Prostate gland (tissue), 2 donors: ENCODE measurements around the gene LRIG2. TPM values are rescaled to one million over a fixed set of nuclear protein-coding genes. Genes with fewer than 3 reads are reported as not detected.

Source experiments
- DNase-seq: peaks from one replicate; pipeline ENCODE4 v3.0.0-alpha.2; 2019; ENCODE audit warnings: low spot score
- H3K27ac ChIP-seq, 2 donors: fragments of 200-600 bp; sonication (generic); 2 replicates each; pipeline ENCODE4 v1.5.1; 2017 to 2019
- H3K27me3 ChIP-seq: fragments of 200-600 bp; sonication (generic); replicated peaks from 2 replicates; pipeline ENCODE4 v1.5.1; 2019; ENCODE audit not compliant: insufficient read depth
- H3K36me3 ChIP-seq, 2 donors: fragments of 200-600 bp; sonication (generic); 1 replicate in 1 of 2; 2 replicates in 1 of 2; pipeline versions ENCODE4 v1.5.1 to v1.8.1; 2017 to 2019
- H3K4me1 ChIP-seq: fragments of 200-600 bp; sonication (generic); replicated peaks from 2 replicates; pipeline ENCODE4 v1.5.1; 2019
- H3K4me3 ChIP-seq, 2 donors: fragments of 200-600 bp; sonication (generic); 2 replicates each; pipeline ENCODE4 v1.5.1; 2017 to 2019
- H3K9me3 ChIP-seq: fragments of 200-600 bp; sonication (generic); 2 replicates; pipeline ENCODE4 v1.5.1; 2017
- CTCF ChIP-seq, 4 experiments: fragments of 200-600 bp in 2 of 4; fragments of 450-650 bp in 2 of 4; sonication (generic) in 2 of 4; IDR thresholded peaks; 1 replicate in 3 of 4; 2 replicates in 1 of 4; pipeline ENCODE4 v1.5.1; 2016 to 2019; ENCODE audit warnings: antibody characterized with exemption in 4 of 4, mild to moderate bottlenecking in 2 of 4, moderate library complexity in 2 of 4
- POLR2A ChIP-seq: fragments of 450-650 bp; IDR thresholded peaks from one replicate; pipeline ENCODE4 v1.6.1; 2016; ENCODE audit warnings: antibody characterized with exemption, mild to moderate bottlenecking
- POLR2AphosphoS5 ChIP-seq: sonication (generic); formaldehyde crosslinking; IDR thresholded peaks from one replicate; pipeline ENCODE4 v1.6.1; 2017; ENCODE audit warnings: antibody characterized with exemption
- WGBS: methylation state at CpG from one replicate; pipeline ENCODE4 v1.1.5; 2018; 5-methylcytosine and 5-hydroxymethylcytosine counted together
- intact Hi-C: fragments of 100-400 bp; cut with DNase I; formaldehyde crosslinking; loops from one replicate; pipeline ENCODE4 v1.14.2; 2022
- total RNA-seq, 2 donors: library from RNA; depleted of rRNA; stranded (reverse); fragments of >200 nt; gene quantifications; one replicate each; pipeline ENCODE4 v1.1.0, GENCODE V29; 2016

LRIG2 gene
- total RNA-seq, 2 donors from 2014 or later: 20.8 to 26.6 TPM

GRCh38 chr1:113126207-113126606 is 53.2 kb downstream of the LRIG2 start:
- DNase-seq: no peak
- H3K4me3 ChIP-seq: no peak overlapping the region
- intact Hi-C loops: no loop called here
- H3K27me3 ChIP-seq: no peaks in the 10 kb centered on the region
- whole genome bisulfite sequencing: 93% methylated on average over 2 of the region's 2 CpGs
- no peaks in the 10 kb centered on the region for H3K36me3 ChIP-seq
- no peaks in the 10 kb centered on the region for H3K4me1 ChIP-seq
- TF ChIP-seq POLR2A (no peak), POLR2AphosphoS5 (no peak), CTCF (IDR thresholded peaks at IDR 0.05) (no peak)
- no peak overlapping the region for H3K27ac ChIP-seq
- H3K9me3 ChIP-seq: no peaks in the 10 kb centered on the region

GRCh38 chr1:113128116-113128515 is 55.1 kb downstream of the LRIG2 start:
- 96% methylated on average over 2 of the region's 2 CpGs for WGBS
- no peaks in the 10 kb centered on the region for H3K36me3 ChIP-seq
- intact Hi-C loops: no loop called here

DNA sequence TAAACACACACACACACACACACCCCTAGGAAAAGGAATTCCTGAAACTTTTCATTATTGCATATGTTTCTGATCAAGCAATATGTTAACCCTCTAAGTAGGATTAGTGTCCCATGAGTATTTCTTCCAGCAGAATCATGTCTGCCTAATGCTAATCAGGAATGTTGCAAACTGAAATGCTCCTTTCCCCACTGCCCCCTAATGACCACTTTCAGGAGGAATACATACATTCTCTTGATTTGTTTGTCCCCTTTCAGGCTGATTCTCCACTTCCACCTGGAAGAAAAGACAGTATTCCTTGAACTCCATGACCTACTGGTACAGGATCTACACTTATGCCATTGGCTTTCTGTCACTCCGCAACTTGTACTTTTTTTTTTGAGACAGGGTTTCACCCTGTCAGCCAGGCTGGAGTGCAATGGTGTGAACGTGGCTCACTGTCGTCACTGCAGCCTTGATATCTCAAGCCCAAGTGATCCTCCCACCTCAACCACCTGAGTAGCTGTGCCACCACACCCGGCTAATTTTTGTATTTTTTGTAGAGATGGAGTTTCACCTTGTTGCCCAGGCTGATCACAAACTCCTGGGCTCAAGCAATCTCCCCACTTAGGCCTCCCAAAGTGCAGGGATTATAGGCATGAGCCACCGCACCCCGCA is 56.7 kb downstream of the LRIG2 start:
- Histone ChIP-seq H3K4me1 (no peaks in the 10 kb centered on the region), H3K4me3 (no peak overlapping the region), H3K27me3 (no peaks in the 10 kb centered on the region), H3K9me3 (no peaks in the 10 kb centered on the region), H3K27ac (no peak overlapping the region), H3K36me3 (no peaks in the 10 kb centered on the region)
- intact Hi-C loops: no loop called here
- TF ChIP-seq POLR2AphosphoS5 (no peak), POLR2A (no peak), CTCF (IDR thresholded peaks at IDR 0.05) (no peak)
- no peak for DNase-seq
- 97% methylated on average over 6 of the region's 6 CpGs for WGBS

More at GRCh38 chr1:113128116-113128515, 55.1 kb downstream of the LRIG2 start:
- Histone ChIP-seq H3K4me1 (no peaks in the 10 kb centered on the region), H3K4me3 (no peak overlapping the region), H3K27me3 (no peaks in the 10 kb centered on the region), H3K27ac (no peak overlapping the region), H3K9me3 (no peaks in the 10 kb centered on the region)
- no peak for TF ChIP-seq POLR2AphosphoS5
- no peak for TF ChIP-seq CTCF (IDR thresholded peaks at IDR 0.05)
- TF ChIP-seq POLR2A: no peak
- no peak for DNase-seq

- no peak overlapping the region for H3K27ac ChIP-seq
- TF ChIP-seq POLR2AphosphoS5 (no peak), CTCF (IDR thresholded peaks at IDR 0.05) (no peak), POLR2A (no peak)
Measured at GRCh38 chr1:113133038-113133437, 60.0 kb downstream of the LRIG2 start.

GRCh38 chr1:113133759-113134158 is 60.8 kb downstream of the LRIG2 start:
- no peak for TF ChIP-seq POLR2A
- no peak for TF ChIP-seq CTCF (IDR thresholded peaks at IDR 0.05)
- no peak for TF ChIP-seq POLR2AphosphoS5
- H3K27me3 ChIP-seq: no peaks in the 10 kb centered on the region
- H3K4me3 ChIP-seq: no peak overlapping the region
- DNase-seq: no peak
- H3K36me3 ChIP-seq: no peaks in the 10 kb centered on the region
- no peaks in the 10 kb centered on the region for H3K4me1 ChIP-seq
- no peaks in the 10 kb centered on the region for H3K9me3 ChIP-seq
- no peak overlapping the region for H3K27ac ChIP-seq
- WGBS: 46% methylated on average over 2 of the region's 2 CpGs
- intact Hi-C loops: no loop called here

More at GRCh38 chr1:113133038-113133437, 60.0 kb downstream of the LRIG2 start:
- Histone ChIP-seq H3K9me3 (no peaks in the 10 kb centered on the region), H3K4me1 (no peaks in the 10 kb centered on the region), H3K36me3 (no peaks in the 10 kb centered on the region), H3K27me3 (no peaks in the 10 kb centered on the region), H3K4me3 (no peak overlapping the region)
- DNase-seq: no peak
- 93% methylated on average over 4 of the region's 4 CpGs for WGBS
- intact Hi-C loops: no loop called here
